ENCODE measurements around the gene CDH16.

GRCh38 chr16:66952430-66953110 is 33.9 kb upstream of the CDH16 start:
- no peak for TF ChIP-seq POLR2A (IDR thresholded peaks at IDR 0.05)
- no peak for TF ChIP-seq CTCF (IDR thresholded peaks at IDR 0.05)

Measured in heart left ventricle (tissue), 13 donors.